ENCODE results near the gene NPHS2.

GRCh38 chr1:179591253-179591591 is 15.5 kb upstream of the NPHS2 start:
- TF ChIP-seq CTCF (conservative IDR thresholded peaks at IDR 0.05) (no peak), EZH2 (IDR thresholded peaks at IDR 0.05; ENCODE audit: low read depth) (no peak)
